ENCODE measurements around the gene CHST13. TPM values are rescaled to one million over a fixed set of nuclear protein-coding genes. Genes with fewer than 3 reads are reported as not detected.

CHST13 gene
- polyA plus RNA-seq, 3 donors: 16.6 to 41.8 (median 39.2) TPM

GRCh38 chr3:126538316-126538715, 14.4 kb downstream of the CHST13 start:
- Histone ChIP-seq H3K36me3 (replicated peaks in 1 of 2; ENCODE audit: control insufficient read depth in 1 of 2, insufficient read depth in 2 of 2, low read length in 2 of 2) (peaks cover 11 to 44% of the 10 kb centered on the region in 2 donors), H2AFZ (ENCODE audit: insufficient read depth, low read depth, low read length, poor library complexity, severe bottlenecking) (no peak overlapping the region), H3K4me2 (replicated peaks; ENCODE audit: extremely low read depth, low read length, poor library complexity, severe bottlenecking) (no peak overlapping the region), H3K4me3 (replicated peaks in 1 of 3; ENCODE audit: low read depth in 2 of 3, low read length in 3 of 3) (no peak overlapping the region), H3K27ac (ENCODE audit: low read depth in 1 of 2, low read length in 2 of 2) (peak overlapping the region in 1 of 2 donors; percentile 66), H4K20me1 (ENCODE audit: insufficient read depth, low read length) (no peaks in the 10 kb centered on the region), H3K9me3 (replicated peaks in 1 of 2; ENCODE audit: control insufficient read depth in 1 of 2, insufficient read depth in 1 of 2, low read length in 2 of 2) (no peaks in the 10 kb centered on the region), H3K79me2 (ENCODE audit: insufficient read depth, low read length) (peaks cover 10% of the 10 kb centered on the region), H3K4me1 (ENCODE audit: control insufficient read depth in 1 of 2, insufficient read depth in 2 of 2, low read length in 2 of 2) (peaks cover 31 to 35% of the 10 kb centered on the region in 2 donors), H3K9ac (ENCODE audit: insufficient read depth, low read length, poor library complexity, severe bottlenecking) (no peak overlapping the region), H3K27me3 (ENCODE audit: control insufficient read depth in 2 of 2, insufficient read depth in 2 of 2, low read length in 2 of 2) (no peaks in the 10 kb centered on the region)
- H3K9me3 Mint-ChIP-seq: peaks cover 0 to 5% (median 0%) of the 10 kb centered on the region in 7 donors
- H3K4me3 Mint-ChIP-seq: no peak overlapping the region
- intact Hi-C loops (cut with micrococcal nuclease): no loop called here
- 77% methylated on average over 9 of the region's 9 CpGs for WGBS (ENCODE audit: insufficient coverage)
- DNase-seq: no peak
- no peak overlapping the region for H3K27ac Mint-ChIP-seq
- H3K27me3 Mint-ChIP-seq (ENCODE audit: low read depth in 3 of 3): peaks cover 0 to 3% (median 2%) of the 10 kb centered on the region in 3 donors
- H3K36me3 Mint-ChIP-seq: peaks cover 25 to 52% of the 10 kb centered on the region in 2 donors
- peaks cover 35% of the 10 kb centered on the region for H3K4me1 Mint-ChIP-seq
- TF ChIP-seq CTCF (IDR thresholded peaks at IDR 0.05): no peak

- H2AFZ ChIP-seq (ENCODE audit: insufficient read depth, low read depth, low read length, poor library complexity, severe bottlenecking): no peak overlapping the region
- H3K9ac ChIP-seq (ENCODE audit: insufficient read depth, low read length, poor library complexity, severe bottlenecking): no peak overlapping the region
- peaks cover 25 to 28% of the 10 kb centered on the region in 2 donors for H3K4me1 ChIP-seq (ENCODE audit: control insufficient read depth in 1 of 2, insufficient read depth in 2 of 2, low read length in 2 of 2)
- H3K27ac ChIP-seq (ENCODE audit: low read depth in 1 of 2, low read length in 2 of 2): peak overlapping the region in 1 of 2 donors; percentile 66
- no peak overlapping the region for H3K4me3 ChIP-seq (replicated peaks in 1 of 3; ENCODE audit: low read depth in 2 of 3, low read length in 3 of 3)
- no peaks in the 10 kb centered on the region for H3K9me3 ChIP-seq (replicated peaks in 1 of 2; ENCODE audit: control insufficient read depth in 1 of 2, insufficient read depth in 1 of 2, low read length in 2 of 2)
- no peaks in the 10 kb centered on the region for H3K27me3 ChIP-seq (ENCODE audit: control insufficient read depth in 2 of 2, insufficient read depth in 2 of 2, low read length in 2 of 2)
- H4K20me1 ChIP-seq (ENCODE audit: insufficient read depth, low read length): no peaks in the 10 kb centered on the region
- no peak for TF ChIP-seq CTCF (IDR thresholded peaks at IDR 0.05)
- H3K4me2 ChIP-seq (replicated peaks; ENCODE audit: extremely low read depth, low read length, poor library complexity, severe bottlenecking): no peak overlapping the region
- Mint-ChIP-seq H3K36me3 (peaks cover 28 to 58% of the 10 kb centered on the region in 2 donors), H3K9me3 (peaks cover 0 to 5% (median 0%) of the 10 kb centered on the region in 7 donors), H3K27ac (peak overlapping the region in 3 of 7 donors; percentile 20 to 67 (median 38)), H3K4me1 (peaks cover 29% of the 10 kb centered on the region), H3K4me3 (no peak overlapping the region), H3K27me3 (ENCODE audit: low read depth in 3 of 3) (peaks cover 0 to 3% (median 2%) of the 10 kb centered on the region in 3 donors)
- peaks cover 7% of the 10 kb centered on the region for H3K79me2 ChIP-seq (ENCODE audit: insufficient read depth, low read length)
- WGBS (ENCODE audit: insufficient coverage): no CpG with 5 or more reads among the region's 5 CpGs
- no peak for DNase-seq
- intact Hi-C loops (cut with micrococcal nuclease): no loop called here
- H3K36me3 ChIP-seq (replicated peaks in 1 of 2; ENCODE audit: control insufficient read depth in 1 of 2, insufficient read depth in 2 of 2, low read length in 2 of 2): peaks cover 11 to 44% of the 10 kb centered on the region in 2 donors
These were observed 15.0 kb downstream of the CHST13 start for GRCh38 chr3:126538966-126539365.

All from CD14-positive monocyte (primary cell).